Panc1 (cell line): ENCODE measurements around the gene KCND1.

Source experiments
- POLR2AphosphoS5 ChIP-seq: IDR thresholded peaks from 2 replicates; pipeline ENCODE4 v1.6.1; 2012; ENCODE audit warnings: mild to moderate bottlenecking, low read depth, low read length, moderate library complexity
- REST ChIP-seq, 2 experiments: IDR thresholded peaks; 2 replicates each; pipeline ENCODE4 v1.6.1; 2011 to 2012; ENCODE audit warnings: low read depth in 2 of 2, control low read depth in 1 of 2, low read length in 1 of 2, mild to moderate bottlenecking in 1 of 2, moderate library complexity in 1 of 2; ENCODE audit not compliant: insufficient read depth in 1 of 2
- TF ChIP-seq, protein P1 (sequence below): fragments of 450-650 bp; IDR thresholded peaks from 2 replicates; pipeline ENCODE4 v1.5.1; 2017; ENCODE audit warnings: mild to moderate bottlenecking

GRCh38 chrX:48936429-48937053 is 35.1 kb downstream of the KCND1 start:
- TF ChIP-seq, protein P1, sequence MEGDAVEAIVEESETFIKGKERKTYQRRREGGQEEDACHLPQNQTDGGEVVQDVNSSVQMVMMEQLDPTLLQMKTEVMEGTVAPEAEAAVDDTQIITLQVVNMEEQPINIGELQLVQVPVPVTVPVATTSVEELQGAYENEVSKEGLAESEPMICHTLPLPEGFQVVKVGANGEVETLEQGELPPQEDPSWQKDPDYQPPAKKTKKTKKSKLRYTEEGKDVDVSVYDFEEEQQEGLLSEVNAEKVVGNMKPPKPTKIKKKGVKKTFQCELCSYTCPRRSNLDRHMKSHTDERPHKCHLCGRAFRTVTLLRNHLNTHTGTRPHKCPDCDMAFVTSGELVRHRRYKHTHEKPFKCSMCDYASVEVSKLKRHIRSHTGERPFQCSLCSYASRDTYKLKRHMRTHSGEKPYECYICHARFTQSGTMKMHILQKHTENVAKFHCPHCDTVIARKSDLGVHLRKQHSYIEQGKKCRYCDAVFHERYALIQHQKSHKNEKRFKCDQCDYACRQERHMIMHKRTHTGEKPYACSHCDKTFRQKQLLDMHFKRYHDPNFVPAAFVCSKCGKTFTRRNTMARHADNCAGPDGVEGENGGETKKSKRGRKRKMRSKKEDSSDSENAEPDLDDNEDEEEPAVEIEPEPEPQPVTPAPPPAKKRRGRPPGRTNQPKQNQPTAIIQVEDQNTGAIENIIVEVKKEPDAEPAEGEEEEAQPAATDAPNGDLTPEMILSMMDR, result no peak
- TF ChIP-seq REST (IDR thresholded peaks at IDR 0.05; ENCODE audit: insufficient read depth in 1 of 2, low read depth in 2 of 2, low read length in 1 of 2), result no peak
- TF ChIP-seq POLR2AphosphoS5, result no peak
